Midbrain (tissue), 1 donor: ENCODE measurements around the gene IL34.

Source experiments
- DNase-seq: peaks from one replicate; lab custom pipeline; 2025; lab: John Stamatoyannopoulos, UW

The IL34 gene

GRCh38 chr16:70677499-70678120 is 31.3 kb downstream of the IL34 start:
- no peak for DNase-seq

DNA sequence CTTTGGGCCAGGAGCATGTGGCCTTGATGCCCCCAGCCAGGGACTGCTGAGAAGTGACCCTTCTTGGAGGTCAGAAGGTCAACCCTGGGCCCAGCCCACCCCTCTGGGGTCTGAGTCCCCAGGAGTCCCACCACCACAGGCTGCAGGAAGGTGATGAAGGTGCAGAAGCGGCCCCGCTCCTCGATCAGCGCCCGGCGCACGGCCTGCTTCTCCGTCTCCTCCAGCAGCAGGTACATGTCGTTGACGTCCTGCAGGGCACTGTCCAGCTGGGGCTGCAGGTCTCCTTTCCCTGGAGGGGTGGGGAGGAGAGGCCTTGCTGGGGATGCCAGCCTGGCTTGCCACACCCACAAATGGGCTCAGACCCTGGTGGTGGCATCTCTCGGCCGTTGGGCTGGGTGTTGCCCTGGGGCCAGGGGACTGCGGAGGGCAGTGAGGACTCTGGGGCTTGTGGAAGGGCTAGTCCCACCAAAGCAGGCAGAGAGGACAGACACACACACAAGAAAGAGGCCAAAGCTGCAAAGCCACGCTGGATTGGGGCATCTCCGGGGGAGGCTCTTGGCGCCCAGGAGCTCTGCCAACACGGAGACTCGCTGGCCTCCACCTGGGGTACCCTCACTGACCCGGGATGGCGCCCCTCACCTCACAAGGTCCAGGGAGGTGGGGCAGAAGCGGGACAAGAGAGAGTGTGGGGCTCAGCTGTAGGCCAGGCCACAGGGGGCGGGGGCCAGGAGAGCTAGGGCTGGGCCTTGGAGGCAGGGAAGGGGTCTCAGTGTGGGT is 31.9 kb downstream of the IL34 start:
- DNase-seq = no peak

GRCh38 chr16:70678898-70679670 is 32.7 kb downstream of the IL34 start:
- no peak for DNase-seq

GRCh38 chr16:70679671-70680494 is 33.5 kb downstream of the IL34 start:
- peak; percentile 30 for DNase-seq

DNA sequence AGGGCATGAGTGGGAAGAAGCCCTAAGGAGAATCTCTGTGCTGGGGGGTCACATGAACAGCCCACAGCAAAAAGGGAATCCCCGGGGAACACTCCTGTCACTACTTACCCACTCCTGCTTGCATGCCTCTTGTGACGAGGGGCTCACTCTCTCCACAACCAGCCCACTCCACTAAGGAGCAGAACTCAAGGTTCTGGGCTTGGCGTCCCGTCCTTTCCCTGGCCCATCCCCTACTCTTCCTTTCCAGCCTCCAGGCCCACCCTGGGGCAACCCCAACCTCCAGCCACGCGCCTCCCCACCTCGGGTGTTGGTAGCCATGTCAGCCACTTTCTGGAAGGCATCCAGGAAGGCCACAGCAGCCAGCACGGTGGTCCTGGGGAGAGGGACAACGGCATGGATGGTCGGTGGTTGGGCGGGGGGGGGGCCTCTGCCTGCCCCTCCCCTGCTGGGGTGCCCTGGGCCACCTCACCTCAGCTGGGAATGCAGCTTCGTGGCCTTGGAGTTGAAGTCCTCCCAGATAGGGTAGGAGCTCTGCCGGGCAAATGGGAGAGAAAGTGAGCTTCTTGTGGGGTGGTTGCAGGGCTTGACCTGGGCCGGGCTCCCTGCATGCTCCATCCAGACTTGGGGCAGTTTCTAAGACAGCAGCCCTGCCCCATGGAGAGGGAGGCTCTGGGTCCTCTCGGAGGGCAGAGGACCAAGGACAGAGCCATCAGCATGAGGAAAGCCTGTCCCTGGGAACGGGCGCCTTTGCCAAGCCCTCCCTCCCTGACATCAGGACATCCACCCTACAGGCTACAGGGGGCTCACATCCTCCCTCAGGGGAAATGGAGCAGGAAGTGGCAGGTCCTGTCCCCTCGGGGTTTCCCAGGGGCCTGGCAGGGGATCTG is 34.4 kb downstream of the IL34 start:
- no peak for DNase-seq

DNA sequence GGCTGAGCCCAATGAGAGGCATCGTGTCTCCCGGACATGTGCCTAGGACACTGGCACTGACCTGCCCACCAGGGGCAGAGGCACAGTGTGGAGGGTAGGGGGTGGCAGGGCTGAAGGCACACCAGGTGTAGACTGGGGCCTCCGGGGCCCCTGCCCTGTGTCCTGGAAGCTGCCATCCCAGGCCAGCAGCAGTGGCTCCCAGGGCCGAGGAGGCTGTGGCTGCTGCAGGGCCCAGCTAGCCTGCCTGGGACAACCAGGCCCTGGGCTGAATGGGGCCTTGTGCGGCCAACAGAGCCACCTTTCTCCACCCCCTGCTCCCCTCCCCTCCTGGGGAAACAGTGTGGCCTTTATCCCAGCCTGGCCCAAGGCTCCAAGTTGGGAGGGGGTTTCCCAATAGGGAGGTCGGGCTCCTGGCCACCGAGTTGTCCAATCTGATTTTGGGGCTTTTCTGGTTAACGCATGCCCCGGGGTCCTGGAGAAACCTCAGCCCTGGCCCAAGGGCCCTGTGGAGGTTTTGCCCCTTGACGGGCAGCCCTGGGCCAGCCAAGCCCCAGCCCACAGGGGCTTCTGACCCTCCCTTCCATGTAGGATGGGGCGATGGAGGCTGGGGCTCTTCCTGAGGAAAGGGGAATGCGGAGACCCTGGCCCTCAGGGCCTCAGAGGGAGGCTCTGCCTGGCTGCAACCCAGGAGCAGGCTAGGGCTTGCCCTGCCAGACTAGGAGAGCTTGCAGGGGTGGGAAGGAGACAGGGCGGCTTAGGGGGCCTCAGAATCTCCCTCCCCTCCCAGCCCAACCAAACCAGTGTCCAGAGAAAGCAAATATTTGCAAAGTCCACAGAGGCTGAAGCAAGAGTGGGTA is 35.3 kb downstream of the IL34 start:
- peak; percentile 88 for DNase-seq

DNA sequence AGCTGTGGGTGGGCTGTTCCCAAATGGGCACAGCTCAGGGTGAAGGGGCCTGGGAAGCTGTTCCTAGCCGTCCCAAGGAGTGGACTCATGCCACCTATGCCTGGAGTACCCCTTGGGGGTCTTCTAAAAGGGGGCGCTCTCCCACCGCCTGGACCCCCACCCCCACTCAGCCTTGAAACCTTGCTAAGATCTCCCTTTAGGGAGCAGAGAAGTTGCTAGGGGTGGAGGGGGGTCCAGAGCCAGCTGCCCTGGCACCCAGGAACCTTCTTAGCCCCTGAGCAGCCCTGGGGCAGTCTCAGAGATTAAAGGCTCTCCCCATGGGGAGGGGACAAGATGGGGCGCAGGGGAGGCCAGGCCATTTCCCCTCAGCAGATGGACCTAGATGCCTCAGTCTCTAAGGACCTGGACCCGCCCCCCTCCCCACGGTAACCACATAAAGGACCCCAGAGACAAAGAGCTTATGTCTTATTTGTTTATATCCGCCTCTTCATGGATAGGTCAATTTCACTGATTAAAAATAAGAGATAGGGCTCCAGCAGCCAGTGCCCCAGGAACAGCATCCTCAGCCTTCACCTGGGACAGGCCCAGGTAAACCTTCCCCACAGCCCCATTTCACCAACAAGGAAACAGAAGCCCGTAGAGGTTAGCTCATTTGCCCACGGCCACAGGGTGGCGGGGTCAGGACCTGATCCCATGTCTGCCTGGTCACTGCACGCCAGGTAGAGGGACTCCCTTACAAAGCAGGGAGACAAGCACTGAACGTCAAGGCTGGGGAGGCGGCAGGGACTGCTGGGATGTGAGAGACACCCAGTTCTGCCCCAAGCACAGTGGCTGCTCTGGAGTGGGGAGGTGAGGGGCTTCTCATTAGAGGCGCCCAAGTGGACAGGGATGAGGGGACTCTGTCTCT is 36.1 kb downstream of the IL34 start:
- no peak for DNase-seq

DNA sequence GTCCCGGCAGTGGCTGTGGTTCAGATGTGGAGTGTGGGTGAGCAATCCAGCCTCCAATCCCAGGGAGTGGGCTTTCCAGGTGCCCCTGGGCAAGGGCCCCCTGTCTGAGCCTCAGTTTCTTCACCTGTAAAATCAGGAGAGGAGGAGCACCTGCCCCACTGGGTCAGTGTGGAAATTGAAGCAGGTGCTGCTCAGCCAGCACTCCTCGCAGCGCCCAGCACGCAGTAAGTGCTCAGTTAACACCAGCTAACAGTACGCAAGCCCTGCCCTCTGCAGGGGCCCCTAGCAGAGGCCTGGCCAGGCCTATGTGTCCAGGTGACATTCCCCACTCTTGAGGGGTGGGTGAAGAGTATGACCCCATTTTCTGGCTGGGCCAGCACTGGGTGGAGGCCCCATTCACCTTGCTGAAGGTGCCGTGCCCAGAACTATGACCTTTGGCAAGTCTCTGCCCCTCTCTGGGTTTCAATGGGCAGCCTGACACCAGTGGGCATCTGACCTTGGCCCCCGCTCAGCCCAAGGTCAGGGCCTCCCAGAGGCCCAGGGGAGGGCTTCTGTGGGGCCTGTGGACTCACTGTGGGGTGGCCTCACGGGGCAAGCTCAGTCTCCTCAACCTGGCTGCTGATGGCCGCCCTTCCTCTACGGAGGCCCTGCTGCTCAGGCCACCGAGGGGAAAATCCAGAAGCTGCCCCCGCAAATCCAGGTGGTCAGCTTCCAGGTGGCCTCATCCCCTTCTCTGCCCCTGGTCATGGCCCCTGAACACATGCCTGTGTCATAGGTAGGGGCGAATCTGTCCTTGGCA is 37.0 kb downstream of the IL34 start:
- no peak for DNase-seq

DNA sequence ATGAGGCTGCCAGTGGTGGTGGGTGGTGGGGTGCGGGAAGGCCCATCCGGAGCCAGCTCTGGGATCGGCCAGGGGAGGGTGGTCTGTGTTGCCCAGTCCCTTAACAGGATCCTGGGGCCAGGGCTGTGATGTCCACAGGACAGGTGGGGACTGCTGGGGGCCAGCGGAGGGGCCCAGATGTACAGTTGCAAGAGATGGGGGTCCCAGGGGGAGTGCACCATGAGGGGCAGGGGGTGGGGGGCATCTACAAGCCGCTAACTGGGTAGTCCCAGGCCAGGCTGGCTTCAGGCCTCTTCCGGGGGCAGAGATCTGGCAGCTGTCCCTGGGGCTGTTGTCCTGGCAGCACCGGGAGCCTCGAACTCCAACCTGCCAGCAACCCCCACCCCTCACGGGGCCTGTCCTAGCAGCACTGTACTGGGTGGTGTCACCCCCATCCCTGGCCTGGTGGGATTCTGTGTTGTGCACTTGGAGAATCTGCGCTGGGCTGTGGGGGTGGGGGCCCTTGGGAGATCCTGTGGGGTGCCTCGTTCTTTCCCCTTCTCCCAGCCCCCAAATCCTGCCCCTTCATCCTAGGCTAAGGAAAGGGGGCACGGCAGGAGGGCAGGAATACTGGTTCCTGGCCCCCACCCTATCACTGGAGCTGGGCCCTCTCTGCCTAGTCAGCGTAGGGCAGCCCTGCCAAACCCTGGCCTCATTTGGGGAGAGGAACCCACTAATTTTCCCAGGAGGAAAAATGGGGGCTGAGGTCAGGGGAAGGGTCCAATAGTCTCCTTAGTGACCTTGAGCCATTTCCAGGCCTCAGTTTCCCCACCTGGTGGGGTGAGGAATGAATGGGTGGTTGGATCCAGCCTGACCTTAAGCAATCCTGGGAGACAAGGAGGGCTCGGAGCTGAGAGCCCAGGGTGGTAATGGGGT is 38.0 kb downstream of the IL34 start:
- peak; percentile 10 for DNase-seq

- DNase-seq = no peak
These were observed 38.9 kb downstream of the IL34 start for GRCh38 chr16:70685061-70685937.

DNA sequence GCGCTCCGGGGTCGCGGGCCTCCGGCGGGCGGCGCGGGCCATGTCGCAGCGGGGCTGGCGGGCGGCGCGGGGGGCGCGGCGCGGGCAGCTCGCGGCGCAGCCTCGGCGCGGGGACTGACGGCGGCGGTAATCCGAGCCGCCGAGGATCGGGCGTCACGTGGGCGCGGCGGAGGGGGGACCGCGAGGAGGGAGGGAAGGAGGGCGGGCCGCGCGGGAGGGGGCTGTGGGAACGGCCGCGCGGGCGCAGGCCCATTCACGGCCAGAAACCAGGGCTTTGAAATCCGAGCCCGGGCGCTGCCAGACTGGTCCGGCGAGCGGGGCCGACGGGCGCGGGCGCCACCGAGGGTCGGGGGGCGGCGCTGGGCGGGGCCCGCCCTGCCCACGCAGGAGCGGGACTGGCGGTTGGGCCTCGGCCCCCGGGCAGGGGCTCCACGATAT is 39.6 kb downstream of the IL34 start, which contains the start of gene MTSS2:
MTSS2 (minus strand) TSS at position 116 of the 438 bp plus-strand sequence. CDS start 262 bp downstream, outside the sequence.
- peak; percentile 87 for DNase-seq

DNA sequence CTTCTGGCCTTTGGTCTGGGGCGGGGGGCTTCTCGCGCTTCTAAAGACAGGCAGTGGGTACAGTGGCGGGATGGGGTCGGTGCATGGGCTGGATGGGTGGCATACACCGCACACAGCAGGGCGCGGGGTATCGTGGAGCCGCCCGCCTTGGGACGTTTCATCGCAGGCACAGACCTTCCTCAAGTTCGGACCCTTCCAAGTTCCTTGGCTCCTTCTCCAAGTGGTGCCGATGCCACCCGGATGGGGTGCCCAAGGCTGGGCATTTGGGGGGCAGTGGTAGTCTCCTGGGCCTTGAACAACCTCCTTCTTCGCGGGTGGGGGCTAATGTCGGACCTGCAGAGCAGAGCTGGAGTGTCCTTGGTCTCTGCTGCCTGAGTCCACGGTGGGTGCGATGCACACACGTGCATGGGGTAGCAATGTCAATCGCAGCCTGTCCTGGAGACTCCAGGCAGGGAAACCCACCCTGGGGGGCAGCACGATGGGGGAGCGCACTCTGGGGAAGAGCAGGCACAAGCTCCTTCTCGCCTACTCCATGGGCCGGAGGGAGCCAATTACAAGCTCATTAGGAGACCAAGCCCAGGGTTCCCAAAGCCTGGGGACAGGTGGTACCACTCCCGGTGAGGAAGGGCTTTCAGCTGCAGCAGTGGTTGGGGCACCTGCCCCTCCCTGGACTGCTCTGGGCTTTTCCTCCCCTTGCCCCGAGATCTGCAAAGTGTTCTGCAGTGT is 40.2 kb downstream of the IL34 start:
- DNase-seq = no peak

DNA sequence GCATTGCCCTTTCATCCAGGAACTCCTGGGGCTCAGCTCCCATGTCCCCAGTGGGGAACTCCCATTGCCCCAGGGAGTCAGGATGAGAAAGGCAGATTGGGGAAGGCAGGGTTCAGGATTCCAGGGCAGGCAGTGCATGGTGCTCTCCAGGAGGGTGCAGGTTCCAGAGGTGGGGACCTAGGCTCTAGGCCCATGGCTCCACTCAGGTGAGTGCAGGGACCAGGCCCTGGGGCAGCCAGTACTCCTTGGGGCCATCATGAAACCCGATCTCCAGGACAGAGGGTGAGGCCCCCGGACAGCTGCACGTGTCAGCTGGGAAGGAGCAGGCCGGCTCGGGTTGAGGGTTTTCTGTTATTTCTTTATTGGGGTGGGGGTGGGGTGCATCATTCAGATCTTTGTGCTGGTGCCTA is 40.7 kb downstream of the IL34 start:
- DNase-seq = no peak

GRCh38 chr16:70687671-70688245 is 41.4 kb downstream of the IL34 start:
- no peak for DNase-seq

GRCh38 chr16:70688246-70688742 is 41.9 kb downstream of the IL34 start:
- DNase-seq = peak; percentile 94
